Progenitor cell of endocrine pancreas (in vitro differentiated cells): ENCODE data around the gene ANKRD24. TPM values are rescaled to one million over a fixed set of nuclear protein-coding genes. Genes with fewer than 3 reads are reported as not detected.
"Not testable (repeated sequence)": the region's sequence is repeated elsewhere in the genome, so short reads cannot be mapped to it uniquely, and the experiment has no call there.

Experiments
- DNase-seq: peaks from one replicate; pipeline ENCODE4 v3.0.0; 2021; ENCODE audit warnings: low spot score; ENCODE audit not compliant: unreplicated experiment
- H3K27ac Mint-ChIP-seq: 2 replicates; pipeline ENCODE4 v1.8.0; 2021; ENCODE audit warnings: mild to moderate bottlenecking, moderate library complexity, mixed read lengths
- H3K27me3 Mint-ChIP-seq: 2 replicates; pipeline ENCODE4 v1.8.0; 2021; ENCODE audit warnings: mixed read lengths
- H3K36me3 Mint-ChIP-seq: 2 replicates; pipeline ENCODE4 v1.8.0; 2022; ENCODE audit warnings: mixed read lengths; ENCODE audit not compliant: insufficient read depth
- H3K4me1 Mint-ChIP-seq: 2 replicates; pipeline ENCODE4 v1.8.0; 2021; ENCODE audit warnings: low read depth, mixed read lengths
- H3K4me3 Mint-ChIP-seq: 2 replicates; pipeline ENCODE4 v1.8.0; 2021; ENCODE audit warnings: low read depth, mild to moderate bottlenecking, moderate library complexity, mixed read lengths
- H3K9me3 Mint-ChIP-seq: 2 replicates; pipeline ENCODE4 v1.8.0; 2021; ENCODE audit warnings: low read depth, mixed read lengths
- total RNA-seq: library from RNA; stranded (reverse); gene quantifications from 2 replicates; pipeline ENCODE4 v1.2.1, GENCODE V29; 2021
- TF ChIP-seq, protein P1 (sequence below): fragments of 200-600 bp; sonication (generic); IDR thresholded peaks from one replicate; pipeline ENCODE4 v1.5.0; 2021; ENCODE audit warnings: antibody characterized with exemption, mild to moderate bottlenecking; ENCODE audit not compliant: unreplicated experiment

Gene ANKRD24
- total RNA-seq, 1 donor from 2014 or later, result 1.6 TPM

DNA sequence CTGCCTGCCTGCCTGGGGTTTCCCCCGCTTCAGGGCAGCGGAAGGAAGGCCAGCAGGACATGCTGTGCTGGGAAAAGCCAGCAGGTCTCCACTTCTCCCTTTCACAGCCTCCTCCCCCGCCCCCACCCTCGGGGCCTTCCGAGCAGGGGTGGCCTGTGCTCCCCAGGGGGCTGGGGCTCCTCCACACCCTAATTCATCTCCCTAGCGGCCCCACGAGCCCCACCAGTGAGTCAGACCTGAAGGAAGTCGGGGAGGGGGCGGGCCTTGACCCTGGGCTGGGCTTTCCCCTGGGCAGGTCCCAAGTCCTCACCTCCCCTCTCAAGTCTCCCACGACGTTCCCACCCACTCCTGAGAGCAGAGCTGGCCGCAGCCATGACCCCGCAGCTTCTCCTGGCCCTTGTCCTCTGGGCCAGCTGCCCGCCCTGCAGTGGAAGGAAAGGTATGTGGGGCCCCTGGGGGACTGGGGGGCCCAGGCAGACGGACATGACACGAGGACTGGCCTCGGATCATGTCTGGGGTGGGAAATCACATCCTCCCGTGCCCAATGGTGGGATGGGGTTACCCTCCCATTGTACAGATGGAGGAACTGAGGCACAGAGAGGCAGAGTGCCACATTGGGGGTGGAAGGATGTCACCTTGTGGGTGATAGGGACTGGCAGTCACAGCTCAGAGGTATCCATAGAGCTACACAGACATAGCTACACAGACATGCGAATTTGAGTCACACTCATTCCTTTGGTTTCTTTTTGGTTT lies 46.9 kb downstream of the ANKRD24 start, which contains the start of gene EBI3:
TSS of gene EBI3 (plus strand) at position 345 of the 753 bp plus-strand sequence. CDS start at position 373, 28 bp downstream.
- Mint-ChIP-seq H3K27me3 (peaks cover 9% of the 10 kb centered on the region), H3K4me1 (no peaks in the 10 kb centered on the region), H3K4me3 (no peak within 1 kb of the TSS), H3K9me3 (no peaks in the 10 kb centered on the region), H3K27ac (peak within 1 kb of the TSS; percentile 71), H3K36me3 (no peaks in the 10 kb centered on the region)
- DNase-seq, result peak; percentile 26
- TF ChIP-seq, protein P1, sequence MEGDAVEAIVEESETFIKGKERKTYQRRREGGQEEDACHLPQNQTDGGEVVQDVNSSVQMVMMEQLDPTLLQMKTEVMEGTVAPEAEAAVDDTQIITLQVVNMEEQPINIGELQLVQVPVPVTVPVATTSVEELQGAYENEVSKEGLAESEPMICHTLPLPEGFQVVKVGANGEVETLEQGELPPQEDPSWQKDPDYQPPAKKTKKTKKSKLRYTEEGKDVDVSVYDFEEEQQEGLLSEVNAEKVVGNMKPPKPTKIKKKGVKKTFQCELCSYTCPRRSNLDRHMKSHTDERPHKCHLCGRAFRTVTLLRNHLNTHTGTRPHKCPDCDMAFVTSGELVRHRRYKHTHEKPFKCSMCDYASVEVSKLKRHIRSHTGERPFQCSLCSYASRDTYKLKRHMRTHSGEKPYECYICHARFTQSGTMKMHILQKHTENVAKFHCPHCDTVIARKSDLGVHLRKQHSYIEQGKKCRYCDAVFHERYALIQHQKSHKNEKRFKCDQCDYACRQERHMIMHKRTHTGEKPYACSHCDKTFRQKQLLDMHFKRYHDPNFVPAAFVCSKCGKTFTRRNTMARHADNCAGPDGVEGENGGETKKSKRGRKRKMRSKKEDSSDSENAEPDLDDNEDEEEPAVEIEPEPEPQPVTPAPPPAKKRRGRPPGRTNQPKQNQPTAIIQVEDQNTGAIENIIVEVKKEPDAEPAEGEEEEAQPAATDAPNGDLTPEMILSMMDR, result no peak

- not testable (repeated sequence) for H3K4me1 Mint-ChIP-seq, DNase-seq, H3K27me3 Mint-ChIP-seq, H3K27ac Mint-ChIP-seq, H3K4me3 Mint-ChIP-seq, H3K36me3 Mint-ChIP-seq, H3K9me3 Mint-ChIP-seq
Measured at GRCh38 chr19:4230237-4230636, 47.7 kb downstream of the ANKRD24 start.

GRCh38 chr19:4231521-4231920 lies 49.0 kb downstream of the ANKRD24 start:
- DNase-seq, H3K4me3 Mint-ChIP-seq, H3K9me3 Mint-ChIP-seq, H3K4me1 Mint-ChIP-seq, H3K27ac Mint-ChIP-seq, H3K36me3 Mint-ChIP-seq, H3K27me3 Mint-ChIP-seq: not testable (repeated sequence)

DNA sequence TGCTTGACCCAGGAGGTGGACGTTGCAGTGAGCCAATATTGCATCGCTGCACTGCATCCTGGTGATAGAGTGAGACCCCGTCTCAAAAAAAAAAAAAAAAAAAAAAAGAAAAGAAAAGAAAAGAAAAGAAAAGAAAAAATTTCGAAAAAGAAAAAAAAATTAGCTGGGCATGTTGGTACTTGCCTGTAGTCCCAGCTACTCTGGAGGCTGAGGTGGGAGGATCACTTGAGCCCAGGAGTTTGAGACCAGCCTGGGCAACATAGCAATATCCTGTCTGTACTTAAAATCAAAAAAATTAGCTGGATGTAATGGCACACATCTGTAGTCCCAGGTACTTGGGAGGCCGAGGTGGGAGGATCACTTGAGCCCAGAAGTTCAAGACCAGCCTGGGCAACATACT lies 49.6 kb downstream of the ANKRD24 start:
- H3K4me1 Mint-ChIP-seq, H3K27me3 Mint-ChIP-seq, H3K36me3 Mint-ChIP-seq, H3K9me3 Mint-ChIP-seq, H3K4me3 Mint-ChIP-seq, H3K27ac Mint-ChIP-seq, DNase-seq: not testable (repeated sequence)

DNA sequence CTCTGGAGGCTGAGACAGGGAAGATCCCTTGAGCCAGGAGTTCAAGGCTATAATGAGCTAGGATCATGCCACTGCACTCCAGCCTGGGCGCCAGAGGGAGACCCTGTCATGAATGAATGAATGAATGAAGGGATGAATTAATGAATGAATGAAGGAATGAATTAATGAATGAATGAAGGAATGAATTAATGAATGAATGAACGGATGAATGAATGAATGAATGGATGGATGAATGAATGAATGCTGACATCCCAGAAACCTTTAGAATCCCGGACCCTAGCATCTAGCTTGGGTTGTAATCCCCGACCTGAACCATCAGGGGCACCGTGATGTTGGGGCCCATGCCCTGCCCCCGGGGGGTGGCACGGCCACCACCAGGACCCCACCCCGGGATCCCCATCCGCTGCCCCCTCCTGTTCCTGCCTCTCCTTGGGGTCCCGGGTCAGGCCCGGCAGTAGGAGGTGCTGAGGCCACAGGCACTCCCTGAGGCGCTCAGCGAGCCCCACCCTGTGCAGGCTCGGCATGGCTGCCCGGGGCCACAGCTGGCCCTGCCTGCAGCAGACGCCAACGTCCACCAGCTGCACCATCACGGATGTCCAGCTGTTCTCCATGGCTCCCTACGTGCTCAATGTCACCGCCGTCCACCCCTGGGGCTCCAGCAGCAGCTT lies 50.3 kb downstream of the ANKRD24 start:
- H3K4me3 Mint-ChIP-seq, result no peak overlapping the region
- DNase-seq, result no peak
- H3K4me1 Mint-ChIP-seq, result no peaks in the 10 kb centered on the region
- peaks cover 9% of the 10 kb centered on the region for H3K27me3 Mint-ChIP-seq
- H3K27ac Mint-ChIP-seq, result no peak overlapping the region
- no peaks in the 10 kb centered on the region for H3K36me3 Mint-ChIP-seq
- TF ChIP-seq, protein P1, result no peak
- H3K9me3 Mint-ChIP-seq, result no peaks in the 10 kb centered on the region

- peak; percentile 58 for DNase-seq
- Mint-ChIP-seq H3K4me3 (no peak overlapping the region), H3K9me3 (no peaks in the 10 kb centered on the region), H3K27ac (no peak overlapping the region), H3K4me1 (no peaks in the 10 kb centered on the region), H3K36me3 (no peaks in the 10 kb centered on the region), H3K27me3 (peaks cover 9% of the 10 kb centered on the region)
- TF ChIP-seq, protein P1, result peak; percentile 67
Measured at GRCh38 chr19:4233282-4233853, 50.9 kb downstream of the ANKRD24 start.
